Stimulated activated CD8-positive, alpha-beta memory T cell treated with anti-CD3 and anti-CD28 coated beads, Interleukin-15, amount 100 ng/mL, for 4 hours (primary cell): ENCODE measurements around the gene MCF2L2.
"Not testable (repeated sequence)": the region's sequence is repeated elsewhere in the genome, so short reads cannot be mapped to it uniquely, and the experiment has no call there.

Experiments
- DNase-seq, 2 donors: peaks; one replicate each; pipeline ENCODE4 v3.0.0-alpha.2; 2020; ENCODE audit warnings: low read depth in 2 of 2

Gene MCF2L2

GRCh38 chr3:183208800-183209199 is 219.6 kb downstream of the MCF2L2 start:
- no peak for DNase-seq

DNA sequence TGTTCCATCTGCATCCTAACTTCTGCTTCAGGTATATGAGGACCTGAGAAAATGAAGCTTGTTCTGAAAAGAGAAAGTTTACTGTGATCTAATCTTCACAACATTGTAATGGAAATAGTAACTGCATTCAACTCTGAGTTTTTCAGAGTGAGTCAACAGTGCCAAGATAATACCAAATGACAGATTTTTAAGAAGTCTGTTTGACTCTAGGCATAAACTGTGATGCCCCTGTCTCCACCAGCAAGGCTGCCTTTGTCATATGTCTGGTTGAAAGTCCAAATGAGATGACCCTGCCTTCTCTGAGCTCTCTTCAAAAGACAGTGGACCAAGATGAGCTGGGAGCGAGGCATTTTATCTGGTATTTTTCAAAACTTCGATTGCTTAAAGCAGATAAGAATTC is 220.2 kb downstream of the MCF2L2 start:
- no peak for DNase-seq

- no peak for DNase-seq
Measured at GRCh38 chr3:183203670-183204069, 224.7 kb downstream of the MCF2L2 start.

- DNase-seq, result no peak
Measured at GRCh38 chr3:183202004-183202722, 226.3 kb downstream of the MCF2L2 start.

GRCh38 chr3:183198939-183199338 is 229.5 kb downstream of the MCF2L2 start:
- DNase-seq, result no peak

DNA sequence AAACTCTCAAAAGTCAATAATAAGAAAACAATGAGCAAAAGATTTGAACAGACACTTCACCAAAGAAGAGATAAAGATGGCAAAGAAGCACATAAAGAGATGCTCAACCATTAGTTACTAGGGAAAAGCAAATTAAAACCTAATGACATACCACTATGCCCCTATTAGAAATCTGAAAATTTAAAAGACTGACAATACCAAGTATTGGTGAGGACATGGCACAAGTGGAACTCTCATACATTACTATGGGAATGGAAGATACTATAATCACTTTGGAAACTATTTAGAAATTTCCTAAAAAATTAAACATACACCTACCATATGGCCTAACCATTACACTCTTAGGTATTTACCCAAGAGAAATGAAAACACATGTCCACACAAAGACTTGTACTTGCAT is 230.7 kb downstream of the MCF2L2 start:
- DNase-seq, result no peak

DNA sequence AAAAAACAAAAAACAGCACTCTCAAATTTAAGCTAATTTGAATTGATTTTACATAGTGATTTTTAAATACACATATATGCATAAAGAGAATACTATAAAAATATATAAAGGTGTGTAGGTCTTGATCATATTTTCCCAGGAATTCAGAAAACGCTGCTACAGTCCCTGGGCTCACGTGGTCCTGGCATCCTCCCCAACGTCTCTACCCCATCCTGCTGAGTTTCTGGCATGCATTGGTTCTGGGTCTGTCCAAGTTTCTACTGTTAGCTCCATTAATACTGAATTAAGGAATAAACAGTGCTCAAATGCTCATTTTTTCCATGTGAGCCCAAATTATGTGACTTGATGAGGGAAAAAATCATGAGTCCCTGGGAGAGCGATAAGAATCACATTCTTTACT is 233.2 kb downstream of the MCF2L2 start:
- DNase-seq, result no peak

DNA sequence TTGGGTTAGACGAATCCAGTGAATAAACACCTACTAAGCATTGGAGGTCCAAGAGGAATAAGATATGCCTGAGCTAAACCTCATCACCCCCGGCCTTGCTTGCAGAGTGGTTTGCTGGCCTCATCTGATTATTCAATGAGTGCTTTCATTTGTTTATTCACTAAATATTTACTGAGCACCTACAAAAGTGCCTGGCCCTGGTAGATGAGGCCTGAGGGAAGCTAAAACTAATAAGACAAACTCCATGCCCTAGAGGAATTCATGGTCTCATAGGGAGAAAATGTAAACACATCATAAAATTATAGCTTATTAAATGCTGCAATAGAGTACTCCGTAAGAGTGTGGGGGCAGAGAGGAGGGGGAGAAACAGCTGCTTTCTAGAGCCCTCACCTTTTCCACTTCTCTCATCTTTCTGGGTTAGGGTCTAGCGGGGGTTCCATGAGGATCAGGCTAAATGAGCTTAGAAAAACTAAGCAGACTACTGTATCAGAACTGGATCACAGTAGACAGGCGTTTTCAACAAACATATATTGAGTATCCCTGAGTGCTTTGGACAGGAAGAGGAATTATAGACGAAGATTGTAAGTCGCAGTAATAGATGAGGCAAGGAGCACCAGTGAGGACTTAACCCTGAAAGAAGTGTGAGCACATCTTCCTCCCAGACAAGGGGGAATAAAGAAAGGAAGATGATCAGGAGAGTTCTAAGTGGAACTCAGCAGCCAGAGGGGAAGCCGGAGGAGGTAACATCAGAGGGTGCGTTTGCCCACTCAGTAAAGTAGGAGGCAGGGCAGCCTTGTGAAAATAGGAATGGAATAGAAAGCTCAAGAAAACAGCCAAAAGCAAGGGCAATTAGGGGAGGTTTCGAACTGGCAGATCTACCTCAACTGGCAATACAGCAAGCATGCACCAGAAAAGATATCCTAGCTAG is 234.4 kb downstream of the MCF2L2 start:
- no peak for DNase-seq

DNA sequence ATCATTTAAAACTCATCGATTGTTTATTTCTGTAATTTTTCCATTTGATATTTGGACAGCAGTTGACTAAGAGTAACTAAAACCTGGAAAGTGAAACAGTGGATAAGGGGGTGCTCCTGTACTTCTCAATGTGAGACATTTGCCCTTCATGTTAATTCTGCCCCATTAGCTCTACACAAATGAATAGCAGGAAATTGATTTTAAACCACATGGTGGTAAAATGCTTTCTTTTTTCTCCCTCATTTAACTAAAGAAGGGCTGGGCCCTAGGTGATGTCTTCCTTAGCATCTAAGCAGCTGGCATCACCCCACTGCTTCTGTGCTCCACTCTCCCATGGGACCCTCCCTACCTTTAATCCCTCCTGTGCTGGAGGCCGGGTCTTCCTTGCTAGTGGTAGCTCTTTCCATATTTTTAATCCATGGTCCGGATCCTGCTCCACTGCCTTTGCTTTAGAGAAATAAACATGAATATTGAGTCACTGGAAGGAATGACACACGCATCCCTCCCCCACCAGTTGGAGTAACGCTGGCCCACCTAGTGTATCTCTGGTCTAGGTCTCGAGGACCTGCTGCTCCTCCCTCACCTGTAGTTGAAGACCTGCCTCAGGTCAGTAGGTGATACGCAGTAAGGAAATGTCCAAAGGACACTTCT is 235.6 kb downstream of the MCF2L2 start:
- no peak for DNase-seq

GRCh38 chr3:183189641-183190040 is 238.8 kb downstream of the MCF2L2 start:
- no peak for DNase-seq

DNA sequence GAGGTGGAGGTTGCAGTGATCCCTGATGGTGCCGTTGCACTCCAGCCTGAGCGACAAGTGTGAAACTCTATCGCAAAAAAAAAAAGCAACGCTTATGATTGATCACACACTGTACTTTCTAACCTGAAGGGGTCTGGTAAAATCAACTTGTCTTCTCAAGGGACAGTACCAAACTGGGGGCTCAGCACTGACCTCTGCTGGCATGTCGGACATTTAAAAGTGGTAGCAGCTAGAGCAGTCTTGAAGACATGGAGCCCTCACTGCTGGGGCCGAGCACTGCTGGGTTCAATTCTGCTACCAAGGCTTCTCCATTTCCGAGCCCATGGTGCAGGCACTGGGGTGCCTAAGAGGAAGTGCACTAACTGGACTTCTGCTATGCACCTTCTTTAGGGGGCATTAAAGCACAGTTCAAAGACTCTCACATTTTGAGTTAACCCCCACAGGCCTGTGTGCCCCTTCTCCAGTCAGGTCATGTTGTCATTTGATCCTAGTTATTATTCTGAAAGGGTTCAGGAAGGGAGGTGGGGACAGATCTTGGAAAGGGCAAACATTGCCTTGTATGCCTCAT is 239.4 kb downstream of the MCF2L2 start:
- no peak for DNase-seq

- DNase-seq, result no peak
Measured at GRCh38 chr3:183185696-183186095, 242.7 kb downstream of the MCF2L2 start.

DNA sequence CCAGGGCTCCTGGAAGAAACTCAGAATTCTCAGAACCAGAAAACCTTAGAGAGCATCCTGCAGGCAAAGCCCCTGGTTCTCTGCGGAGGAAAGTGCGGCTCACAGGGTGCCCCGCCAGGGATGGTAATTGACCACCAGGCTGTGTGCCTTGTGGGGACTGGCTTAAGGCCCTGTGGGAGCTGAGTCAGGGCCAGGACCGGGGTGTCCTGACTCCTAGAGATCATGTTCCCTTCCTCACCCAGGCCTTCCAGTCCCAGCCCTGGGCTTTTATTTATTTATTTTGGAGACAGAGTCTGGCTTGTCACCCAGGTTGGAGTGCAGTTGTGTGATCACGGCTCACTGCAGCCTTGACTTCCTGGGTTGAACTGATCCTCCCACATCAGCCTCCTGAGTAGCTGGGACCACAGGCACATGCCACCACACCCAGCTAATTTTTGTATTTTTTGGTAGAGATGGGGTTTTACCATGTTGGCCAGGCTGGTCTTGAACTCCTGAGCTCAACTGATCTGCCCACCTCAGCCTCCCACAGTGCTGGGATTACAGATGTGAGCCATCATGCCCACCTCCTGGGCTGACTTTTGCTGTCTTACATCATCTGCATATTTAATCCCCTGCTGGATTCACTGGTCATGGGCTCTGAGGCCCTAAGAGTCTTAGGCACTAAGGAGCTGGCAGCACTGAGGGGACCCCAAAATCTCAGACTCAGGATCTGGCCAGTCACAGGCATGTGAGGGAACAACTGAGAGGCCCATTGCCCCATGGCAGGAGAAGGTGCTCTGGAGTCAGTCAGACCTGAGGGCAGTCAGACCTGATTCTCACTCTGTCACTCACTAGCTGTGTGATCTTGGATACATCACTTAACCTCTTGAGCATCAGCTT is 245.4 kb downstream of the MCF2L2 start:
- DNase-seq, result no peak

DNA sequence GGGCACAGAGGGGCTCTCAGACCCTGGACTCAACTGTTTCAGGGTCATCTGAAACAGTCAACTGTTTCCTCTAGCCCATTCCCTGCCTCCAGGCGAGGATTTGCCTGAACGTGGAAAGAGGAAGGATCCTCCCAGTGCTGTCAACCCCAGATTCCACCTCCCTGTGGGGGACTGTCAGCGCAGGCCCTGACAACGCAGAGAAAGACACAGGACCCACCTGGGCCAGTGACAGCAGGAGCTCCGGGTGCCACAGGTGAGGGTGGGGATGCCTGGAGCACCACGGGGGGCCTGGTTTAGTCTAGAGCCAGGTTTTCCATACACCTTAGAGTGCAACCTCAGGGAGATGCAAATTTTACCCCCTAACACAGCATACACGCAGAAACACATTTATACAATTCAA is 246.3 kb downstream of the MCF2L2 start:
- no peak for DNase-seq

DNA sequence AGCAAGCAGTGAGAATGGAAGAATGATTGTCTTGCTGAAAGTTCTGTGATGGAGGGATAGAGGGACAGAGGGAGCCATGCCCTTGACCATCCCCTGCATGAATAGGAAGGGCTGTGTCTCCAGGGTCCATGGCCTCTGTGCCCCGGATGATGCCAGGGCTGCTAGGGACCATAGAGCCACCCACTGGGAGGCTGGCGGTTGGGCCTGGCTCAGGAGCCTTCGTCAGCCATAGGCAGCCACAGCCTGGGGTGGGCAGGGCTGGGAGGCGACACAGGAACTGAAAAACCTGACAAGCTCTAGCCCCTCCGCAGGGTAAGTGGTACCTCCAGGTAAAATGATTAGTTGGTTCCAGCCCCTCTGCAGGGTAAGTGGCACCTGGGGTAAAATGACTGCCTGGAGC is 246.8 kb downstream of the MCF2L2 start:
- DNase-seq, result no peak

GRCh38 chr3:183180784-183181295 is 247.6 kb downstream of the MCF2L2 start:
- no peak for DNase-seq

- no peak for DNase-seq
Measured at GRCh38 chr3:183180110-183180783, 248.2 kb downstream of the MCF2L2 start.

- DNase-seq, result not testable (repeated sequence)
Measured at GRCh38 chr3:183179550-183179908, 248.9 kb downstream of the MCF2L2 start.

DNA sequence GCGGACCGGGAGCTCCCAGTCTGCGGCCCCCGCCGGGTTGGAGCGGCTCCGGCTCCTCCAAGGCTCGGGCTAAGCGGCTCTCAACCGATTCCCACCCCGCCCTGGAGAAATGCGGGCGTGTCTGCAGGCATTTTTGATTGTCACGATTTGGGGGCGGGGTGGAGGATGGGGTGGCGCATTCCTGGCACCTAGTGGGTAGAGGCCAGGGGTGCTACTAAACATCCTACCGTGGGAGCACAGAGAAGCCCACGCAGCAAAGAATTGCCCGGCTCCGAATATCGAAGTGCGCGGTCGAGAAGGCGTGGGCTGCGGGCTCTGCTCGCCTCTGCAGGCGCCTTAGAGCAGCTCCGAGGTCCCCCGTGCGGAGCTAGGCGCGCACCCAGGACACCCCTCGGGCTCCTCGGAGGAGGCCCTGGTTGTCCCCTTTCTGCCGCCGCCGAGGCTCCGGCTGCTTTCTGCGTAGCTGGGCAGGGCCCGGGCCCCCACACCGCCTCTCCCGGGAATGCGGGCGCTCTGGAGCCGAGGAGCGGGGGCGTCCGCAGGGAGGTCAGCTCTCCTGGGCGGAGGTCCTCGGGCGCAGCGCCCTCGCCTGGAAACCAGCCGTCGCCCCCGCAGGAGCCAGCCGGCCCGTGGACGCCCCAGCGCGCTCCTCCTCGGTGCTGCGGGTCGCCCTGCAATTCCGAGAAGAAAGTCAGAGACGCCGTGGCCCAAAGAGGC is 249.4 kb downstream of the MCF2L2 start:
- peak; percentile 26 to 38 for DNase-seq

DNA sequence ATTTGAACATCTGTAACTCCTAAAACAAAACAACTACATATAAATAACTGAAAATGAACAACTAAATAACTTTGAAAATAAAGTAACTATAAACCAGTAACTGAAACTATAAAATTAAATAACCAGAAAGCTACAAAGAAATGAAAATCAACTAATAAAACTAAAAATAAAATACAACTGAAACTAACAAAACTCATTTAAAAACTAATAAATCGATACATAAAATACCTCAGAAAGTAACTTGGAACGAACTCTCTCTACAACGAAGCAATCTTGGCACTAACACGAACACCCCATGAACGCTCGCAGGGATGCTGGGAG is 249.9 kb downstream of the MCF2L2 start:
- no peak for DNase-seq
